HepG2 (cell line): ENCODE results near the gene SMOC1. TPM values are rescaled to one million over a fixed set of nuclear protein-coding genes. Genes with fewer than 3 reads are reported as not detected.

Experiments
- ATAC-seq: fragments of 200-7000 bp; cut with Tn5 transposase; 3 replicates; pipeline ENCODE4 v1.9.1; 2020; ENCODE audit warnings: mild to moderate bottlenecking, moderate library complexity
- BruUV-seq: library from RNA; stranded (reverse); fragments of 400-500 nt; replicated peaks from 2 replicates; lab custom pipeline; 2021; lab: Mats Ljungman, UMichigan
- CTCF ChIA-PET: fragments of 300-600 bp; formaldehyde crosslinking; extraction: SDS; loops from one replicate; lab custom pipeline; 2021; ENCODE audit warnings: low total read pairs, inconsistent platforms, low intra/inter-chr PET ratio; lab: Yijun Ruan, JAX
- POLR2A ChIA-PET: fragments of 350-600 bp; sonication (Branson Sonifier 250); formaldehyde crosslinking; loops from one replicate; lab custom pipeline; 2020; ENCODE audit warnings: antibody characterized with exemption, inconsistent platforms; lab: Yijun Ruan, JAX
- DNase-seq: peaks from one replicate; pipeline ENCODE4 v3.0.0-alpha.2; 2015; ENCODE audit warnings: low spot score
- FAIRE-seq: peaks from 3 replicates; lab custom pipeline; 2011; peaks lifted over from hg19 to GRCh38; lab: Jason Lieb, UNC
- H2AFZ ChIP-seq: one replicate; pipeline ENCODE4 v1.6.1; 2011; ENCODE audit warnings: low read length, inconsistent platforms
- H3K27ac ChIP-seq: fragments of 300-600 bp; 3 replicates; pipeline ENCODE4 v1.8.0; 2011; ENCODE audit warnings: mixed run types, mild to moderate bottlenecking, mixed read lengths, low read length, inconsistent platforms; ENCODE audit not compliant: insufficient read depth; ENCODE audit errors: extremely low read length
- H3K27me3 ChIP-seq, 2 experiments: fragments of 200-600 bp in 1 of 2; 2 replicates in 1 of 2; 3 replicates in 1 of 2; pipeline versions ENCODE4 v1.6.0 to v1.8.0; 2011; ENCODE audit warnings: low read length in 2 of 2, mild to moderate bottlenecking in 2 of 2, moderate library complexity in 2 of 2, inconsistent platforms in 1 of 2; ENCODE audit not compliant: insufficient read depth in 2 of 2, control insufficient read depth in 1 of 2
- H3K36me3 ChIP-seq, 2 experiments: fragments of 200-600 bp in 1 of 2; replicated peaks in 1 of 2; 2 replicates in 1 of 2; 3 replicates in 1 of 2; pipeline versions ENCODE4 v1.5.1 to v1.8.0; 2011; ENCODE audit warnings: low read length in 2 of 2, inconsistent platforms in 1 of 2; ENCODE audit not compliant: insufficient read depth in 2 of 2, control insufficient read depth in 1 of 2
- H3K4me1 ChIP-seq: 2 replicates; pipeline ENCODE4 v1.5.1; 2012; ENCODE audit warnings: low read length, inconsistent platforms; ENCODE audit not compliant: insufficient read depth
- H3K4me2 ChIP-seq: 2 replicates; pipeline ENCODE4 v1.6.0; 2011; ENCODE audit warnings: low read depth, low read length, inconsistent platforms
- H3K4me3 ChIP-seq, 3 experiments: fragments of 200-600 bp in 1 of 3; sonication (generic), shearing (Covaris generic) in 1 of 3; replicated peaks in 1 of 3; 2 replicates each; pipeline ENCODE4 v1.5.1; 2011 to 2016; ENCODE audit warnings: low read length in 3 of 3, inconsistent platforms in 2 of 3, low read depth in 2 of 3, mild to moderate bottlenecking in 2 of 3, control low read depth in 1 of 3, mixed read lengths in 1 of 3; ENCODE audit not compliant: insufficient read depth in 1 of 3
- H3K79me2 ChIP-seq: one replicate; pipeline ENCODE4 v1.6.1; 2011; ENCODE audit warnings: low read length, inconsistent platforms; ENCODE audit not compliant: insufficient read depth
- H3K9ac ChIP-seq: 2 replicates; pipeline ENCODE4 v1.6.0; 2011; ENCODE audit warnings: mild to moderate bottlenecking, low read depth, low read length, inconsistent platforms; ENCODE audit not compliant: insufficient read depth
- H3K9me3 ChIP-seq: 2 replicates; pipeline ENCODE4 v1.5.1; 2012; ENCODE audit warnings: mild to moderate bottlenecking, low read length
- H4K20me1 ChIP-seq: 2 replicates; pipeline ENCODE4 v1.6.0; 2011; ENCODE audit warnings: inconsistent platforms, mild to moderate bottlenecking, low read length, moderate library complexity; ENCODE audit not compliant: insufficient read depth
- ADNP ChIP-seq: sonication (generic); formaldehyde crosslinking; IDR thresholded peaks from 2 replicates; pipeline ENCODE4 v1.4.0; 2020; ENCODE audit warnings: missing genetic modification reagents
- ATRX ChIP-seq: sonication (generic); formaldehyde crosslinking; IDR thresholded peaks from 2 replicates; pipeline ENCODE4 v1.4.0; 2020; ENCODE audit warnings: missing genetic modification reagents, borderline replicate concordance
- GZF1 ChIP-seq: sonication (generic); formaldehyde crosslinking; IDR thresholded peaks from 2 replicates; pipeline ENCODE4 v1.5.1; 2020; ENCODE audit warnings: mild to moderate bottlenecking, missing genetic modification reagents
- HDAC2 ChIP-seq: sonication (generic); formaldehyde crosslinking; IDR thresholded peaks from 2 replicates; pipeline ENCODE4 v1.4.0; 2020; ENCODE audit warnings: missing genetic modification reagents
- NRL ChIP-seq: sonication (generic); formaldehyde crosslinking; IDR thresholded peaks from 2 replicates; pipeline ENCODE4 v1.5.0; 2020; ENCODE audit warnings: missing genetic modification reagents, mild to moderate bottlenecking, moderate library complexity, borderline replicate concordance
- PAWR ChIP-seq: sonication (generic); formaldehyde crosslinking; IDR thresholded peaks from 2 replicates; pipeline ENCODE4 v1.4.0; 2020; ENCODE audit warnings: missing genetic modification reagents, mild to moderate bottlenecking, borderline replicate concordance
- RBM39 ChIP-seq: fragments of 200-400 bp; formaldehyde crosslinking; IDR thresholded peaks from one replicate; pipeline ENCODE4 v1.6.1; 2018; ENCODE audit warnings: antibody characterized with exemption, mild to moderate bottlenecking, low read depth, low read length; ENCODE audit not compliant: poor library complexity, severe bottlenecking
- RERE ChIP-seq: IDR thresholded peaks from 2 replicates; pipeline ENCODE4 v1.6.1; 2016; ENCODE audit warnings: low read depth, missing genetic modification reagents, missing compliant biosample characterization
- RNF2 ChIP-seq: fragments of 450-650 bp; conservative IDR thresholded peaks from 2 replicates; pipeline ENCODE4 v1.6.1; 2016; ENCODE audit warnings: low read depth
- SAP130 ChIP-seq: IDR thresholded peaks from 2 replicates; pipeline ENCODE4 v1.6.1; 2016; ENCODE audit warnings: low read depth
- ZBTB7B ChIP-seq: sonication (generic); formaldehyde crosslinking; IDR thresholded peaks from 2 replicates; pipeline ENCODE4 v1.4.0; 2020; ENCODE audit warnings: missing genetic modification reagents
- ZFP36L1 ChIP-seq: sonication (generic); formaldehyde crosslinking; IDR thresholded peaks from 2 replicates; pipeline ENCODE4 v1.8.0; 2022; ENCODE audit warnings: mild to moderate bottlenecking, missing genetic modification reagents, moderate library complexity
- ZMYM3 ChIP-seq: sonication (generic); formaldehyde crosslinking; IDR thresholded peaks from 2 replicates; pipeline ENCODE4 v1.5.1; 2020; ENCODE audit warnings: mild to moderate bottlenecking, missing genetic modification reagents
- ZNF546 ChIP-seq: sonication (generic); formaldehyde crosslinking; conservative IDR thresholded peaks from 2 replicates; pipeline ENCODE4 v1.8.1; 2023; ENCODE audit warnings: mild to moderate bottlenecking, missing genetic modification reagents
- ZNF766 ChIP-seq: sonication (generic); formaldehyde crosslinking; IDR thresholded peaks from 2 replicates; pipeline ENCODE4 v1.5.0; 2020; ENCODE audit warnings: missing genetic modification reagents, borderline replicate concordance
- ZNF776 ChIP-seq: sonication (generic); formaldehyde crosslinking; IDR thresholded peaks from 2 replicates; pipeline ENCODE4 v1.4.0; 2020; ENCODE audit warnings: mild to moderate bottlenecking, missing genetic modification reagents
- ZNF816 ChIP-seq: sonication (generic); formaldehyde crosslinking; IDR thresholded peaks from 2 replicates; pipeline ENCODE4 v1.8.0; 2022; ENCODE audit warnings: missing genetic modification reagents, mild to moderate bottlenecking, borderline replicate concordance
- ZNF850 ChIP-seq: sonication (generic); formaldehyde crosslinking; conservative IDR thresholded peaks from 2 replicates; pipeline ENCODE4 v1.9.0; 2021; ENCODE audit warnings: mild to moderate bottlenecking, missing genetic modification reagents
- WGBS: methylation state at CpG from one replicate; pipeline ENCODE4 v1.1.6; 2017; ENCODE audit warnings: low lambda C conversion rate; 5-methylcytosine and 5-hydroxymethylcytosine counted together
- in situ Hi-C: cut with HindIII; loops from 2 replicates; pipeline ENCODE4 v1.10.0; 2017; ENCODE audit warnings: low pct_unique_long_range_greater_than_20kb; ENCODE audit not compliant: extremely low pct_ligation_motif_present
- intact Hi-C: fragments of 100-400 bp; cut with micrococcal nuclease; formaldehyde crosslinking; loops from one replicate; pipeline ENCODE4 v1.10.0; 2022; ENCODE audit not compliant: unreplicated experiment
- polyA plus RNA-seq, 8 experiments: library from polyadenylated mRNA; depleted of rRNA in 3 of 8; stranded (reverse) in 7 of 8; unstranded in 1 of 8; fragments of >200 nt; fragmentation: Illumina TruSeq in 4 of 8; extraction: Trizol in 4 of 8; gene quantifications; 2 replicates each; pipeline versions ENCODE4 v1.2.1 to v1.2.3, GENCODE V29; 2011 to 2016; ENCODE audit warnings: low read depth in 4 of 8, missing spikeins in 1 of 8, mixed read lengths in 1 of 8; ENCODE audit not compliant: insufficient read depth in 1 of 8
- total RNA-seq, 5 experiments: library from RNA; depleted of rRNA; stranded (reverse); fragments of >200 nt; fragmentation: Illumina TruSeq; extraction: Trizol; gene quantifications; 2 replicates each; pipeline ENCODE4 v1.2.3, GENCODE V29; 2016; ENCODE audit warnings: low read depth in 1 of 5
- TF ChIP-seq, protein P1 (sequence below): sonication (generic); formaldehyde crosslinking; conservative IDR thresholded peaks from 2 replicates; pipeline ENCODE4 v1.4.0; 2020; ENCODE audit warnings: missing genetic modification reagents

The SMOC1 gene
- total and polyA plus RNA-seq, 2 of the 13 experiments (the other 11 are each of a cell fraction or from before 2014, with no cell fraction given): 17.8 to 35.6 TPM

GRCh38 chr14:69931960-69932359 is 52.7 kb downstream of the SMOC1 start:
- H2AFZ ChIP-seq: no peak overlapping the region
- no peak overlapping the region for H3K4me2 ChIP-seq
- no peak overlapping the region for H3K9ac ChIP-seq
- no peak for TF ChIP-seq ATRX (CRISPR knock-in tag)
- no peak for TF ChIP-seq ZNF776 (CRISPR knock-in tag)
- TF ChIP-seq SAP130: no peak
- no peak for TF ChIP-seq RNF2
- no peak for TF ChIP-seq ZFP36L1 (CRISPR knock-in tag)
- TF ChIP-seq ZBTB7B (CRISPR knock-in tag): no peak
- TF ChIP-seq, protein P1, sequence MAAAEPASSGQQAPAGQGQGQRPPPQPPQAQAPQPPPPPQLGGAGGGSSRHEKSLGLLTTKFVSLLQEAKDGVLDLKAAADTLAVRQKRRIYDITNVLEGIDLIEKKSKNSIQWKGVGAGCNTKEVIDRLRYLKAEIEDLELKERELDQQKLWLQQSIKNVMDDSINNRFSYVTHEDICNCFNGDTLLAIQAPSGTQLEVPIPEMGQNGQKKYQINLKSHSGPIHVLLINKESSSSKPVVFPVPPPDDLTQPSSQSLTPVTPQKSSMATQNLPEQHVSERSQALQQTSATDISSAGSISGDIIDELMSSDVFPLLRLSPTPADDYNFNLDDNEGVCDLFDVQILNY (CRISPR knock-in tag): no peak
- no peak for TF ChIP-seq ZNF816
- no peak for TF ChIP-seq HDAC2 (CRISPR knock-in tag)
- TF ChIP-seq PAWR (CRISPR knock-in tag): no peak
- no peak for TF ChIP-seq RERE (CRISPR knock-in tag)
- TF ChIP-seq ZNF850: no peak
- no peak for TF ChIP-seq ZMYM3 (CRISPR knock-in tag)
- TF ChIP-seq ZNF766 (CRISPR knock-in tag): no peak
- no peak for TF ChIP-seq GZF1 (CRISPR knock-in tag)
- TF ChIP-seq RBM39: no peak
- TF ChIP-seq ADNP (CRISPR knock-in tag): no peak
- no peak for TF ChIP-seq NRL (CRISPR knock-in tag)
- no peak for TF ChIP-seq ZNF546
- ChIA-PET POLR2A (no interaction called here), CTCF (no interaction called here)
- in situ Hi-C loops: no loop called here
- 96% methylated on average over 12 of the region's 12 CpGs for WGBS
- ATAC-seq (no peak), FAIRE-seq (no peak), DNase-seq (no peak)
- H3K27me3 ChIP-seq: no peaks in the 10 kb centered on the region
- H3K9me3 ChIP-seq: no peaks in the 10 kb centered on the region
- H3K4me3 ChIP-seq: no peak overlapping the region
- H4K20me1 ChIP-seq: peaks cover 4% of the 10 kb centered on the region; the same call in 1 of the 2 replicates
- intact Hi-C loops: no loop called here
- no peak overlapping the region for H3K27ac ChIP-seq
- H3K36me3 ChIP-seq: peaks cover 0 to 4% of the 10 kb centered on the region in 2 experiments; a peak in 1 of 5 replicates
- H3K79me2 ChIP-seq: peaks cover 11% of the 10 kb centered on the region
- BruUV-seq: no TSS peak
- H3K4me1 ChIP-seq: peaks cover 35% of the 10 kb centered on the region
